NCI-H128 (cell line): ENCODE results near the gene SIK1.
A peak's percentile ranks its signal among the peaks of the same experiment; 100 is the strongest.

Source experiments
- DNase-seq: peaks from one replicate; lab custom pipeline; 2025; ENCODE audit not compliant: unreplicated experiment; lab: John Stamatoyannopoulos, UW

The SIK1 gene

GRCh38 chr21:43369124-43369523, 57.8 kb downstream of the SIK1 start:
- DNase-seq, result no peak

- no peak for DNase-seq
These were observed 58.2 kb downstream of the SIK1 start for GRCh38 chr21:43368685-43369084.

- DNase-seq, result no peak
These were observed 59.1 kb downstream of the SIK1 start for GRCh38 chr21:43367859-43368258.

GRCh38 chr21:43367296-43367695, 59.6 kb downstream of the SIK1 start:
- no peak for DNase-seq

GRCh38 chr21:43366656-43367055, 60.3 kb downstream of the SIK1 start:
- no peak for DNase-seq

GRCh38 chr21:43365611-43366426, 61.1 kb downstream of the SIK1 start:
- no peak for DNase-seq

- peak; percentile 39 for DNase-seq
These were observed 62.0 kb downstream of the SIK1 start for GRCh38 chr21:43364851-43365424.
